GM21786 (cell line): ENCODE results near the gene HSPB9.

Experiments used
- ATAC-seq: cut with Tn5 transposase; IDR thresholded peaks from one replicate; pipeline ENCODE4 v1.9.1; 2021; ENCODE audit not compliant: unreplicated experiment

The HSPB9 gene, protein sequence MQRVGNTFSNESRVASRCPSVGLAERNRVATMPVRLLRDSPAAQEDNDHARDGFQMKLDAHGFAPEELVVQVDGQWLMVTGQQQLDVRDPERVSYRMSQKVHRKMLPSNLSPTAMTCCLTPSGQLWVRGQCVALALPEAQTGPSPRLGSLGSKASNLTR

DNA sequence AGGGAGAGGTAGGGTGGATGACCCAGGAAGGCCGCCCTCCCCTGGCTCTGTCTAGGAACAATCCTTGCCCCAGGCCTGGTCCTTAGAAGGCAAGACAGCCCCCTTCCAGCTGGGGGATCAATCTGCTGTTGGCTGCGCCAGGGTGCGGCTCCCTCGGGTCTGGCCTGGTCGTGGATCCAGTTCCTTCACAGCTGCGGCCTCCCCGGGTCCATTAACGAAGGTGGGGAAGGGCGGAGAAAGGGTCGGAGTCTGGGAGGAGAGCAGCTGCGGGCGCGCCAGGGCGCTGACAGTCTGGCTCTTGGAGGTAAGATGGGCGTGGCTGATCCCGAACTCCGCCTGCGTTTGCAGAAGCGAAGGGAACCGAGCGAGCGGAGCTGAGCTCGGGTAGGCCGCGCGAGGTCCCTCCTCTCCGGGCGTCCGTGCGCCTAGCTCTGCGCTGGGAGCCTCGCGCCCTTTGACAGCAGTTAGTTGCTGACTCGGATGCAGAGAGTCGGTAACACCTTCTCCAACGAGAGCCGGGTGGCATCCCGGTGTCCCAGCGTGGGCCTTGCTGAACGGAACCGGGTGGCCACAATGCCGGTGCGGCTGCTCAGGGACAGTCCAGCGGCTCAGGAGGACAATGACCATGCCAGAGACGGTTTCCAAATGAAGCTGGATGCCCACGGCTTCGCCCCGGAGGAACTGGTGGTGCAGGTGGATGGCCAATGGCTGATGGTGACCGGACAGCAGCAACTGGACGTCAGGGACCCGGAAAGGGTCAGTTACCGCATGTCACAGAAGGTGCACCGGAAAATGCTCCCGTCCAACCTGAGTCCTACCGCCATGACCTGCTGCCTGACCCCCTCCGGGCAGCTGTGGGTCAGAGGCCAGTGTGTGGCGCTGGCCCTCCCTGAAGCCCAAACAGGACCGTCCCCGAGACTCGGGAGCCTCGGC is at the start of gene HSPB9:
HSPB9 (plus strand) TSS at position 434 of the 933 bp plus-strand sequence; CDS start at position 481, 47 bp downstream.
- ATAC-seq: no peak

DNA sequence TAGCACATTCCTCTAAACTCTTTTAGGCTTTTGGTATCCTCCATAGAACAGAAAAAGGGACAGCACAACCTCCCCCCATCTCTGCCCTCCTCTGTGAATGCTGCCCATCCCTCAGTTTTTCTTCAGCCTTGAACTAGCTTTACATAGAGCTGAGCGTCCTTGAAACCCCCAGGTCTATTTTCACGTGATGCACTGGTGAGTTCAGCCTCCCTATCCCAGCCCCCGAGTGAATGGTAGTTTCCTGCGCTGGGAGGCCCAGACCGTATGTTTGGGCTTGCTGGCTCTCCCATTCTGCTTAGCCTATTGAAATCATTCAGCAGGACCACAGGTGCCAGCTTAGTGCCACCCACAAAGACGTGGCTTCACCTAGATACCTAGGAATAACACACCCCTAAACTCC is 46.8 kb upstream of the HSPB9 start:
- ATAC-seq: no peak

DNA sequence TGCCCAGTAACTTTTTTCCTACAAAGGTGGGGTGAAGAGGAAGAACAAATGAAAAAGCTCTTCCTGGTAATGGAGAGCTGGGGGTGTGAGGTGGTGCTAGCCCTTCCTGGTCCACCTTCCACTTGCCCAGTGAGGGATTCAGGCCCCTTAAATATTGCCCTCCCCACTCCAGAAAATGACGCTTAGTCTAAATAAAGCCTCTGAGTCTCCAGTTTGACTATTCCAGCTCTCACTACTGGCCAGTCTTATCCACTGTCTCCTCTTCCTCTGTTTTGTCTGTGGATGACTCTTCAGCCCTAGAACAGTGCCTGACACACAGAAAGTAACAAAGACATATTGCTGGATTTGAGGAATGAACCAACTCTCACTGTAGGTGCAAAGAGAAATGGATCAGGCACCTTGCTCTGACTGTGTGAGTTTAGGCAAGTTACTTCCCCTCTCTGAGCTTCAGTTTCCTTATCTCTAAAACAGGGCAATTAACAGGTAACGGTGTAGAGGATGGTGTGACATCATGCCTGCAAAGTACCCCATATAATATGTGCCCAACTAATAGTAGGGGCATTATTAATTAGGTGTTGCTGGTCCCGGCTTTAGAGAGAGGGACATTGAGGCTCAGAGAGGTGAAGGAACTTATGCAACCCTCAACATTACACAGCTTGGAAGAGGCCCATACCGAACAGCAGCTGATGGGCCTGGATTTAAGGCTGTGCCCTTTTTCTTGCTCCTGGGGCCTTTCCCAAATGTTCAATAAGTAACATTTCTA is 45.6 kb upstream of the HSPB9 start:
- ATAC-seq: no peak

DNA sequence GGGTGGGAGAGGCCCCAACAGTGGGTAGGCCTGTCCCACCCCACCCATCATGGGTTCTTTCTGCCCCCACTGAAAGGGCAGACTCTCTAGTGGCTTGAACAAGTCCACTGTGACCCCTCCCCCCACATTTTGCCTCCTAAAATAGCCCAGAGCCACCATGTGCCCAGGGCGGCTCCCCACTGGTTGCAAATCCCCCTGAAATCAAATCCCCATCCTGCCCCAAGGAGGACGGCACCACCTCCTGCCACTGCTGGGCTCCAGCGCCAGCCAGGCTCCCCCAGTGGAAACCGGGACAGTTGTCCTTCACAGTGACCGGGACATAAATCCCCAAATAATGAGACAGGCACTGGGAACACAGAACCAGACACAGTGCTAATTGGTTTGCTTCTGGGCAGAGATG is 44.8 kb upstream of the HSPB9 start:
- no peak for ATAC-seq

DNA sequence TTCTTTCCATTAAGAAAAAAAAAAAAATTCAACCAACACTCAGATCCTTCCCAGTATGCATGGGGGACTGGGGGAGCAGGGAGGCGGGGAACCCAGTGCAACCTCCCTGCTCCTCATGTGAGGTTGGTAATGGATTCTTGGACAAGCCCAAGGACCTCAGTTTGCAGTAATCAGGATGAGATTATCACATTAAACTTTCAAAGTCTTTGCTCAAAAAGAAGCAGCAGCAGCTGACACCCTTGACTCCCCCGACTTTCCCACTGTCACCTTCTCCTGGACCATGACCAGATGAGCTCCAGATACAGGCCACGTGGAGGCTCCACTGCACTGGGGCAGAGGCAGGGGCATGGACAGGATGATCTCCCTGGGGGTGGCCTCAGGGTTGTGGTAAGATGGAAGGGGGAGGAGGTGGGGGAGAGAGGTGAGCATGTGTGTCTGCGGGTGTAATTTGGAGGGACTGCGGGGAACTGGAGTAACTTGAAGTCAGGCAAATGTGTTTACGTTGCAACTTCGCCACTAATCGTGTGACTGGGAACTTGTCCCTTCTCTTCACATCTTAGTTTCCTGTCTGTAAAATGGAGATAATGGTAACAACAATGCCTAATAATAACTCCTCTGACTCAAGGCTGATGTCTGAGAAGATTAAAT is 44.1 kb upstream of the HSPB9 start:
- no peak for ATAC-seq

DNA sequence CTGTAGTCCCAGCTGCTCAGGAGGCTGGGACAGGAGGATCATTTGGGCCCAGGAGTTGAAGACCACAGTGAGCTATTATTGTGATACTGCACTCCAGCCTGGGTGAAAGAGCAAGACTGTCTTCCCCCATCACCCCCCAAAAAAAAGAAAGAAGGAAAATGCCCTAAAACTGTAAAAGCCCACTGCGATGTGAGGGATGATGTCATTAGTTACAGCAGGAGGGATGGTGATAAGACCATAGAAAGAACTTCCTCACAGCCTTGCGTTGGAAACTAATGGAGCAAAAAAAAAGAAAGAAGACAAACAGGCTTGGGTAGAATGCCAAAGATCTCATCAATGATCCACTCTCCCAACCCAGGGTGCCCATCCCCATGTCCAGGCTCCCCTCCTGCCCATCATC is 43.1 kb upstream of the HSPB9 start:
- no peak for ATAC-seq

DNA sequence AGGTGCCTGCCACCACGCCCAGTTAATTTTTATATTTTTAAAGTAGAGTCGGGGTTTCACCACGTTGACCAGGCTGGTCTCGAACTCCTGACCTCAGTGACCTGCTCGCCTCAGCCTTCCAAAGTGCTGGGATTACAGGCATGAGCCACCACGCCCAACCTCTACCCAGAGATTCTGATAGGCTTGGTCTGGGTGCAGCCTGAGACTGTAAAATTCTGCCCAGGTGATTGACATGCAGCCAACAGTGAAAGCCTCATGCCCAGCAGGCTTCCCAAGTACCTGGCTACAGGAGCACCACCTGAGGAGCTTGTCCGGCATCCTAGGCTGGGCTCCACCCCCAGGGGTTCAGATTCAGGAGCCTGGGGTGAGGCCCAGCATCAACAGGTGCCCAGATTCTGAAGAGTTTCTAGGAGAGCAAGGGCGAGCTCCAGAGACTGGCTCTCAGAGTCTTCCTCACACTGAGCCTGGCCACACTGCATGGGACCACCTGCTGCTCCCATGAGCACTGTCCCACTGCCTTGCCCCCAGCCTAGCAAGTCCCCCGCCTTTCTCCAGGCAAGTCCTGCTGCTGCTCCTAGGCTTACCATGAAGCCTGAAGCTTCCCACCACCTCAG is 41.0 kb upstream of the HSPB9 start:
- no peak for ATAC-seq

DNA sequence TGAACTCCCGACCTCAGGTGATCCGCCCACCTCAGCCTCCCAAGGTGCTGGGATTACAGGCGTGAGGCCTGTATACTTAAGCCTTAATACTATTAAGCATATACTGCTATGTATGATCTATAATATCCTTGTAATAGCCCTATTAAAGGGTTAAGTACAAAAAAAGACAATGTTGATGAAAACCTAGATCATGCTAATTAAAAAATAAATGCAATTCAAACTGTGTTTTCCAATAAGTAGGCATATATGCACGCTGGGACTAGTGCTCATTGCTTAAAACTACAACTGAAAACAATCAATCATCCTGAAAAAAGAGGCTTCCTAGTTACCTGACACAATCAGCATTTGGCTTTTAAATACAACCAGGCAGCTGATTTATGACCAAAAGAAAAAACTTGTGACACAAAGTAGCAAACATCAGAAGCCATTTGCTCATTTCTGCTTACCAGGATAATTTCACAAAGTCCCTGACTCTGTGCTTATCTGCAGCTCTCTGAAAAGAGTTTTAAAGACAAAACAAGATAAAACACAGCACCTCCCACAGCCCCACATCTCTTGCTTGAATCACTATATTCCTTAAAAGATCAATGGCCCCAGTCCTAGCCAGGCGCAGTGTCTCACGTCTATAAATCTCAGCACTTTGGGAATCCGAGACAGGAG is 35.4 kb upstream of the HSPB9 start:
- ATAC-seq: no peak

DNA sequence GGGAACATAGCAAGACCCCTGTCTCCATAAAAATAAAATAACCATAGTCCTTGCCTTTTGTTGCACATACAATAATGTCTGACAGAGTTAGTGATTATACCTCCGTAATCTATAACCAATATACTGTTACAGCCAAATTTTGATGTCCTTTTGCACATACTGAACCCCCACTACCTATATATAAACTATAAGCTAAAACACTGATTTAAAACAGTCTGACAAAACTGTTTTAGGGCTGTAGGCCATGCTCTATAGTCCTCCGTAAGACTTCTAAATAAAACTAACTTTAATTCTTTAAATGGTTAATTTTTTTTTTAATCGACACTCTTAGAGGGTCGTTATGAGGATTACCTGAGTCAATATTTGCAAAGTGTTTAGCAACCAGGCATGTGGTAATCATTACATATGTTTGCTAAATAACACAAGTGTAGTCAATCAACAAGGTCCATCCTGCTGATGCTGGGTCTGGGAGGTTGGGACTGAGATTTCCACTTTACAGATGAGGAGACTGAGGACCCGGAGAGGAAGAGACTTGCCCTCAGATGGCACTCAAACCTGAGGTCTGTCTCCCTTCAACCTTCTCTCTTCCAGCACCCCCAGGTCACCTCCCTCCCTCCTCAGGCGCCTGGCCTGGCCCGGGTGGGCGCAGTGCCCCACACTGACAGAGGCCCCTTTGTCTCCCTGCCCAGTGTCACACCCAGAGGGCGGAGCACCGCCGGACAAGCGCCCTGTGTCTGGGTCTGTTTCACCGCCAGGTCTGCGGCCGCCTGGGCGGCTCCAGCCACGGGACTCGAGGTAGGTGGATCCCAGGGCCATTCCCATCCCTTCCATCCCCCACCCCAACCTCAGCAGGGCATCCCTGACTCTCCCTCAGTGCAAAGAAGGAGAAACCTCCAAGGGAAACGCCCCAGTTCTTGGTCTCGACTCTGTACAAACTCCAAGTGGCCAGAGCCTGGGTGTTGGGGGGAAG is 34.6 kb upstream of the HSPB9 start:
- ATAC-seq: no peak

DNA sequence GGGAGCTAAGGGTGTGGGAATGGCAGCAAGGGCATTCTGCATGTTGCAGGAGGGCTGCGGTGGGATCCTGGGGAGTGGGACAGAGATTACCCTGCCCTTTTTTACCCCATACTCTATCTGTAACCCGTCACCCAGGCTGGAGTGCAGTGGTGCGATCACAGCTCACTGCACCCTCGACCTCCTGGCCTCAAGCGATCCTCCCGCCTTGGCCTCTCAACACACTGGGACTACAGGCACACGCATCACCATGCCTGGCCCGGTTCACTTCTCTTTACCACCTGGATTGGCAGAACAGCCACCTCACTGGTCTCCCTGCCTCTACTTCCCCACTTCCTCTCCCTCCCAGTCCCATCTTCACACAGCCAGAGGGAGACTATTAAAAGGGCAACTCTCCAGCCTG is 33.9 kb upstream of the HSPB9 start:
- ATAC-seq: no peak

DNA sequence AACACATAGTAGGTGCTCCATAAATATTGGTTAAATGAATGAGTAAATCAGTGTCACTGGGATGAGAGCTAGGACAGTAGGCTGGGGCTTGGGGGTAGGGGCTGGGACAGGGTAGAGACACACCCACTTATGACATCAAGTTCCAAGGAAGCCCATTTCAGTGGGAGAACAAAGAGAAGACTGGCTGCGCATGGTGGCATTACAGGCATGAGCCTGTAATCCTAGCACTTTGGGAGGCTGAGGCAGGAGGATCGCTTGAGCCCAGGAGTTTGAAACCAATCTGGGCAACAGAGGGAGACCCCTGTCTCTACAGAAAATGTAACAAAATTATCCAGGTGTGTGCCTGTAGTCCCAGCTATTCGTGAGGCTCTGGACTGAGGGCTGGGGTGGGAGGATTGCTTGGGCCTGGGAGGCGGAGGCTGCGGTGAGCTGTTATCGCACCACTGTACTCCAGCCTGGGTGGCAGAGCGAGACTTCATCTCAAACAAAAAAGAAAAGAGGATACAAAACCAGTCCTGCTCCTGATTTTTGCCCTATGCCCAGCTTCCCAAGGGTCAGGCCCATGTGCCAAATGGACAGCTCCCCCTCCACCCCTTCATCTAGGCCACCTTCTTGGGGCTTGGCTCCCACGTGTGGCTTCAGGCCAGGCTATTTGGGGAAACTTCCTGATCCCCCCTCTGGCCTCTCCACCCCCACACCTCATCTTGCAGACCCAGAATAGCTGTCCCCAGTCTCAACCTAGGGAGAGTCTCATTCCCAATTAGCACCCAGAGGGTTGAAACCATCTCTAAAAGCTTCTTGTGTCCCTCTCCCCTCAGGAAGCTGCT is 31.4 kb upstream of the HSPB9 start:
- no peak for ATAC-seq

DNA sequence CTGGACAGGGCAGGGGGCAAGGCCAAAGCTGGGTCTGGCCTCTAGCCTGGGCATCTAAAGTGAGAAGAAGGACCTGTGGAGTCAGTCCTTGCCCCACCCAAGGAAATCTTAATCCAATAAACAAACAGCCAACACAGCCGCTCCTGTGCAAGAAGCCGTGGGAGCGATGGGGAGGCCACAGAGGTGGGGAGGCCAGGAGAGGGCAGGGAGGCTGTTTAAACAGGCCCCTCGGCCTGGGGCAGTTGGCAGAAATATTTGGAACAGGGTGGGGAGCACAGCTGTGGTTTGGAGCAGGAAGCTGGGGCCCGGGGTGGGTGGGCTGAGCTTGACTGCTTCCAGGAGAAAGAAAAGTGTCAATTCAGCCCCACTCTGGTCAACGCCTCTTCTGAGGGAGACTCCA is 29.7 kb upstream of the HSPB9 start:
- ATAC-seq: no peak

DNA sequence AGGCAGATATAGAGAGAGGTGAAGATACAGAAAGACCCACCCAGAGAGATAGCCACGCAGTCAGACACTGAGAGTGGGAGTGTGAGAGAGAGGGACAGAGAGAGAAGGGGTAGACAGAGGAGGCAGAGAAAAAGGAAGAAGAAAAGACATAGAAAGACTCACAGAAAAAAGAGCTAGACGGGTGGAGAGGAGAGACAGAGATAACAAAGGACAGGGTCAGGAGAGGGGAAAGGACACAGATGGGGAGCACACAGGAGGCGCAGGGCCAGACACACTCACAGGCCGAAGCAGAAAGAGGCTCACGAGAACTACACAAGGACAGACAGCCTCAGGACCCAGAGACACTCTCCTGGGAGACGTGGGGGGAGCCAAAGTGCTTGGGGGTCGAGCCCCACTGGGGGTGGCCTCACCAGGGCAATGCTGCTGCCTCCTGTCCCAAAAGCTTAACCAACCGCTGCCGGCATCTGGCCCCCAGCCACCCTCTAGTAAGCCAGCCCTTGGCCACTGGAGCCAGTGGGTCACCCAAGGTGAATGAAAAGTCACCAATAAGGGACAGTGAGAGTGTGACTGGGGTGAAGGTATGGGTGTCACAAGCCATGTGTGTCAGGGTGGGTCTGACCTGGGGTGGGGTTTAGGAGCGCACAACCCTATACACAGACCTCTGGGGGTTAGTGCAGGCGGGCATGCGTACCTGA is 28.1 kb upstream of the HSPB9 start:
- no peak for ATAC-seq

DNA sequence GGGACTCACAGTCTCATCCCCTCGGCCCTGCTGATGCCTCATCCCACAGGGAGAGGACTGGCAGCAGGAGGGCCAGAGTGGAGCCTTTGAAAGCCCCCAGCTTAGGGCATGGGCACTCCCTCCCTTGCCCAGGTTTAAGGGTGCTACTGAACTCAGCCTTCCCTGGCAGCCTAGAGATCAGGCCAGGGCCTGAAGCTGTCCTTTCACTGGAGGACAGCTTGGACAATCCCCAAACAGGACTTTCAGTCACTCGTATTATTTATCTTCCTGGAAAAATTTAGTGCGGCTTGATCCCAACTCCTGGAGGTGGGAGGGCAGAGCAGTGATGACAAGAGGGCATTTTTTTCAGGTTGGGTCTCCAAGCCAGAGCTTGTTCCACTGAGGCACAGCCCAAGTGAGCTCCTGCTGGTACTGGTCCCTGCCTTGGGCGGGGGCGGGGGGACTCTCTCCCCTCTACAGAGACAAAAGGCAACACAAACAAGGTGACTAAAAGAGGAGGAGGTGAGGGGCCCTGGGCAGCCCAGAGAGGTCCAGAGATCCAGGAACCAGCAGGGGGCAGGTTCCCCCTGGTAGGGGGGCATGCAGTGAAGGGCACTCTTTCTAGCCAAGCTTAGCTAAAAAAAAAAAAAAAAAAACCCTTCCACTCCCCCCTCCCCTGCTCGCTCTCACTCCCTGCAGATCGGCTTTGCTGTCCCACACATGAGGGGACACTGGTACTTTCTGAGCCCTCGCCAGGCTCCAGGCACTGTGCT is 26.1 kb upstream of the HSPB9 start:
- no peak for ATAC-seq

DNA sequence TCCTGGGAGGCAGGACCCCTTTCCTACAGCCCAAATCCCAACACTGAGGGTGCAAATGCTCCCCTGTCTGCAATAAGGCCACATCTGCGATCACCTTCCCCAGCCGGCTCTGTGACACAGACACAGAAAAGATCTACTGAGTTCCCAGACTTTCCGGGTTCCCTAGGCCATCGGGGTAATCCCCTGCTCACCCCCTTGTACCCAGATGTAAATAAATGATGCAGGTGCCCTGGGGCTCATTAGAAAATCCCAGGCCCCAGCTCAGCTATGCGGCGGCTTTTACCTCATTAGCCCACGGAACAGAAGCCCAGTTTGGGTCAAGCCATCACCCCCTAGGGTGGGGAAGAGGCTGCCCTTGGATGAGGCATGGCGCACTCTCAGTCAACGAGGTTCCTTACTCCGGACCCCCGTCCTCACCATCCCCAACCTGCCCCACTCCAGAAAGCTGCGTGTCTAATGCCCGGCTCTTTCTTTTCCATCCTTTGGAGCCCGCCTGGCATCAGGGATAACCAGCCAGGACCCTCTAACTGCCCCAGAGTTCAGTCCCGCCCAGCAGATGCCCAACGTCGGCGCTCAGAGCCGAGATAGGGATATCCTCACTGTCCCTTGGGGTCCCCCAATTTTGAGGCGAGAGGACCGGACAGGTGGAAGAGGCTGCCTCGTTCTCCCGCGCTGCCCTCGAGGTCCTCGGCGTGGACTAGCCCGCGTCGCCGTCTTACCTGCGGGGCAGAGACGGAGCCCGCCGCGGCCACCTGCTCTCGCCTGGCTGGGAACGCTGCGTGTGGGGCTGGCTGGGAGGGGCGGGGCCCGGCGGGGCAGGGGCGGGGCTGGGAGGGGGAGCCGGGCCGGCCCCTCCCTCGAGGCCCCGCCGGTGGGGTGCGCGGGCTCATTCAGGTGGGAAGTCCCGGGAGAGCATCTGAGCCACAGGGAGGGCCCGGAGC is 24.6 kb upstream of the HSPB9 start, which contains the start of gene ZNF385C:
ZNF385C (minus strand) TSS at position 783 of the 941 bp plus-strand sequence. CDS start 35,417 bp downstream, outside the sequence.
- no peak for ATAC-seq
